HepG2 (cell line): ENCODE measurements around the gene ERMARD. TPM values are rescaled to one million over a fixed set of nuclear protein-coding genes. Genes with fewer than 3 reads are reported as not detected.
A peak's percentile ranks its signal among the peaks of the same experiment; 100 is the strongest.

Experiments
- ADNP ChIP-seq: sonication (generic); formaldehyde crosslinking; IDR thresholded peaks from 2 replicates; pipeline ENCODE4 v1.4.0; 2020; ENCODE audit warnings: missing genetic modification reagents
- EEA1 ChIP-seq: sonication (generic); formaldehyde crosslinking; IDR thresholded peaks from 2 replicates; pipeline ENCODE4 v1.5.1; 2020; ENCODE audit warnings: mild to moderate bottlenecking, missing genetic modification reagents, borderline replicate concordance
- FLYWCH1 ChIP-seq: sonication (generic); formaldehyde crosslinking; IDR thresholded peaks from 2 replicates; pipeline ENCODE4 v1.8.1; 2023; ENCODE audit warnings: mild to moderate bottlenecking, missing genetic modification reagents
- KAT8 ChIP-seq: IDR thresholded peaks from 2 replicates; pipeline ENCODE4 v1.6.1; 2016; ENCODE audit warnings: missing genetic modification reagents, missing compliant biosample characterization
- MXD4 ChIP-seq: IDR thresholded peaks from 2 replicates; pipeline ENCODE4 v1.6.1; 2016; ENCODE audit warnings: mild to moderate bottlenecking, missing biosample characterization, missing genetic modification reagents
- NAIF1 ChIP-seq: sonication (generic); formaldehyde crosslinking; IDR thresholded peaks from 2 replicates; pipeline ENCODE4 v1.5.0; 2020; ENCODE audit warnings: mild to moderate bottlenecking, missing genetic modification reagents, borderline replicate concordance
- RXRB ChIP-seq: IDR thresholded peaks from 2 replicates; pipeline ENCODE4 v1.6.1; 2016; ENCODE audit warnings: borderline replicate concordance, missing genetic modification reagents, missing compliant biosample characterization
- SP4 ChIP-seq: sonication (generic); formaldehyde crosslinking; IDR thresholded peaks from 2 replicates; pipeline ENCODE4 v1.8.1; 2023; ENCODE audit warnings: mild to moderate bottlenecking, missing genetic modification reagents
- ZNF224 ChIP-seq: sonication (generic); formaldehyde crosslinking; IDR thresholded peaks from 2 replicates; pipeline ENCODE4 v1.5.0; 2020; ENCODE audit warnings: mild to moderate bottlenecking, missing genetic modification reagents
- ZNF253 ChIP-seq: sonication (generic); formaldehyde crosslinking; IDR thresholded peaks from 2 replicates; pipeline ENCODE4 v1.8.0; 2022; ENCODE audit warnings: mild to moderate bottlenecking, missing genetic modification reagents, borderline replicate concordance
- ZNF451 ChIP-seq: sonication (generic); formaldehyde crosslinking; IDR thresholded peaks from 2 replicates; pipeline ENCODE4 v1.5.0; 2020; ENCODE audit warnings: mild to moderate bottlenecking, missing genetic modification reagents
- ZNF589 ChIP-seq: sonication (generic); formaldehyde crosslinking; conservative IDR thresholded peaks from 2 replicates; pipeline ENCODE4 v1.8.0; 2022; ENCODE audit warnings: mild to moderate bottlenecking, moderate library complexity, missing genetic modification reagents
- ZNF629 ChIP-seq: sonication (generic); formaldehyde crosslinking; conservative IDR thresholded peaks from 2 replicates; pipeline ENCODE4 v1.5.0; 2020; ENCODE audit warnings: missing genetic modification reagents
- ZNF749 ChIP-seq: sonication (generic); formaldehyde crosslinking; IDR thresholded peaks from 2 replicates; pipeline ENCODE4 v1.8.0; 2022; ENCODE audit warnings: mild to moderate bottlenecking, missing genetic modification reagents, moderate library complexity, borderline replicate concordance
- polyA plus RNA-seq, 8 experiments: library from polyadenylated mRNA; depleted of rRNA in 3 of 8; stranded (reverse) in 7 of 8; unstranded in 1 of 8; fragments of >200 nt; fragmentation: Illumina TruSeq in 4 of 8; extraction: Trizol in 4 of 8; gene quantifications; 2 replicates each; pipeline versions ENCODE4 v1.2.1 to v1.2.3, GENCODE V29; 2011 to 2016; ENCODE audit warnings: low read depth in 4 of 8, missing spikeins in 1 of 8, mixed read lengths in 1 of 8; ENCODE audit not compliant: insufficient read depth in 1 of 8
- total RNA-seq, 5 experiments: library from RNA; depleted of rRNA; stranded (reverse); fragments of >200 nt; fragmentation: Illumina TruSeq; extraction: Trizol; gene quantifications; 2 replicates each; pipeline ENCODE4 v1.2.3, GENCODE V29; 2016; ENCODE audit warnings: low read depth in 1 of 5
- TF ChIP-seq, protein P1 (sequence below), 2 experiments: sonication (generic) in 1 of 2; formaldehyde crosslinking in 1 of 2; IDR thresholded peaks; 2 replicates each; pipeline versions ENCODE4 v1.6.1 to v1.9.0; 2014 to 2022; ENCODE audit warnings: antibody characterized with exemption in 1 of 2, borderline replicate concordance in 1 of 2, inconsistent platforms in 1 of 2, low read depth in 1 of 2, missing genetic modification reagents in 1 of 2
- TF ChIP-seq, protein P2 (sequence below): sonication (generic); formaldehyde crosslinking; IDR thresholded peaks from 2 replicates; pipeline ENCODE4 v1.5.1; 2020; ENCODE audit warnings: mild to moderate bottlenecking, moderate library complexity, missing genetic modification reagents
- TF ChIP-seq, protein P3 (sequence below): sonication (generic); formaldehyde crosslinking; IDR thresholded peaks from 2 replicates; pipeline ENCODE4 v1.5.1; 2020; ENCODE audit warnings: missing genetic modification reagents, mild to moderate bottlenecking, borderline replicate concordance

ERMARD gene
- total and polyA plus RNA-seq, 2 of the 13 experiments (the other 11 are each of a cell fraction or from before 2014, with no cell fraction given): 8.8 to 10.7 TPM

GRCh38 chr6:169723200-169723909 is 28.1 kb upstream of the ERMARD start (continued):
- TF ChIP-seq ZNF629 (CRISPR knock-in tag) (no peak), EEA1 (0 out of 2 replicates have a peak, but pooled peaks have one; percentile 31), ZNF253 (CRISPR knock-in tag) (peak; percentile 70; the same call in 1 of the 2 replicates), SP4 (CRISPR knock-in tag) (no peak; the same call in 1 of the 2 replicates), KAT8 (CRISPR knock-in tag) (0 out of 2 replicates have a peak, but pooled peaks have one; percentile 14), ZNF589 (CRISPR knock-in tag) (no peak), ZNF451 (CRISPR knock-in tag) (peak; percentile 56; the same call in 1 of the 2 replicates), ADNP (CRISPR knock-in tag) (no peak), ZNF224 (CRISPR knock-in tag) (no peak), NAIF1 (CRISPR knock-in tag) (no peak), FLYWCH1 (CRISPR knock-in tag) (no peak), ZNF749 (peak; percentile 49; the same call in 1 of the 2 replicates), MXD4 (CRISPR knock-in tag) (no peak), RXRB (no peak)
- TF ChIP-seq, protein P1, sequence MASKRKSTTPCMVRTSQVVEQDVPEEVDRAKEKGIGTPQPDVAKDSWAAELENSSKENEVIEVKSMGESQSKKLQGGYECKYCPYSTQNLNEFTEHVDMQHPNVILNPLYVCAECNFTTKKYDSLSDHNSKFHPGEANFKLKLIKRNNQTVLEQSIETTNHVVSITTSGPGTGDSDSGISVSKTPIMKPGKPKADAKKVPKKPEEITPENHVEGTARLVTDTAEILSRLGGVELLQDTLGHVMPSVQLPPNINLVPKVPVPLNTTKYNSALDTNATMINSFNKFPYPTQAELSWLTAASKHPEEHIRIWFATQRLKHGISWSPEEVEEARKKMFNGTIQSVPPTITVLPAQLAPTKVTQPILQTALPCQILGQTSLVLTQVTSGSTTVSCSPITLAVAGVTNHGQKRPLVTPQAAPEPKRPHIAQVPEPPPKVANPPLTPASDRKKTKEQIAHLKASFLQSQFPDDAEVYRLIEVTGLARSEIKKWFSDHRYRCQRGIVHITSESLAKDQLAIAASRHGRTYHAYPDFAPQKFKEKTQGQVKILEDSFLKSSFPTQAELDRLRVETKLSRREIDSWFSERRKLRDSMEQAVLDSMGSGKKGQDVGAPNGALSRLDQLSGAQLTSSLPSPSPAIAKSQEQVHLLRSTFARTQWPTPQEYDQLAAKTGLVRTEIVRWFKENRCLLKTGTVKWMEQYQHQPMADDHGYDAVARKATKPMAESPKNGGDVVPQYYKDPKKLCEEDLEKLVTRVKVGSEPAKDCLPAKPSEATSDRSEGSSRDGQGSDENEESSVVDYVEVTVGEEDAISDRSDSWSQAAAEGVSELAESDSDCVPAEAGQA (IDR thresholded peaks at IDR 0.05; ENCODE audit: low read depth): no peak
- TF ChIP-seq, protein P1 (CRISPR knock-in tag; IDR thresholded peaks at IDR 0.05; ENCODE audit: borderline replicate concordance): 0 out of 2 replicates have a peak, but pooled peaks have one; percentile 72
- TF ChIP-seq, protein P2, sequence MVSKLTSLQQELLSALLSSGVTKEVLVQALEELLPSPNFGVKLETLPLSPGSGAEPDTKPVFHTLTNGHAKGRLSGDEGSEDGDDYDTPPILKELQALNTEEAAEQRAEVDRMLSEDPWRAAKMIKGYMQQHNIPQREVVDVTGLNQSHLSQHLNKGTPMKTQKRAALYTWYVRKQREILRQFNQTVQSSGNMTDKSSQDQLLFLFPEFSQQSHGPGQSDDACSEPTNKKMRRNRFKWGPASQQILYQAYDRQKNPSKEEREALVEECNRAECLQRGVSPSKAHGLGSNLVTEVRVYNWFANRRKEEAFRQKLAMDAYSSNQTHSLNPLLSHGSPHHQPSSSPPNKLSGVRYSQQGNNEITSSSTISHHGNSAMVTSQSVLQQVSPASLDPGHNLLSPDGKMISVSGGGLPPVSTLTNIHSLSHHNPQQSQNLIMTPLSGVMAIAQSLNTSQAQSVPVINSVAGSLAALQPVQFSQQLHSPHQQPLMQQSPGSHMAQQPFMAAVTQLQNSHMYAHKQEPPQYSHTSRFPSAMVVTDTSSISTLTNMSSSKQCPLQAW: 0 out of 2 replicates have a peak, but pooled peaks have one; percentile 12
- TF ChIP-seq, protein P3, sequence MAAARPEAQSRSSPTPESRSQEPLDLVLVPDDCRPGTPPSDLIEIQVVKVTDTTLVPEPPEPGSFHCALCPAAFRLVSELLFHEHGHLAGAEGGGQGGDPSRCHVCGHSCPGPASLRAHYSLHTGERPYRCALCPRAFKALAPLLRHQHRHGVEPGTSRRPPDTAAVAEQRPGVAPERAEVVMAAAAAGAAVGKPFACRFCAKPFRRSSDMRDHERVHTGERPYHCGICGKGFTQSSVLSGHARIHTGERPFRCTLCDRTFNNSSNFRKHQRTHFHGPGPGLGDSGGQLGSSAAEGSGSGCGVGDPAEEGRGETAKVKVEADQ (CRISPR knock-in tag): peak; percentile 85; the same call in 1 of the 2 replicates
